Spleen (tissue), 7 donors: ENCODE results near the gene TEX30.

ENCODE experiments used
- POLR2A ChIP-seq, 3 donors: fragments of 450-650 bp; IDR thresholded peaks; one replicate each; pipeline ENCODE4 v1.5.1; 2017; ENCODE audit warnings: antibody characterized with exemption in 3 of 3, mild to moderate bottlenecking in 1 of 3
- POLR2AphosphoS5 ChIP-seq, 3 donors: sonication (generic); formaldehyde crosslinking; IDR thresholded peaks; one replicate each; pipeline ENCODE4 v1.5.1; 2017; ENCODE audit warnings: antibody characterized with exemption in 3 of 3
- TF ChIP-seq, protein P1 (sequence below), 11 experiments: fragments of 200-600 bp in 7 of 11; fragments of 450-650 bp in 4 of 11; sonication (generic) in 4 of 11; IDR thresholded peaks in 8 of 11; conservative IDR thresholded peaks in 3 of 11; 1 replicate in 7 of 11; 2 replicates in 4 of 11; pipeline versions ENCODE4 v1.4.0 to v1.8.0; 2016 to 2021; ENCODE audit warnings: antibody characterized with exemption in 11 of 11, inconsistent platforms in 4 of 11, mild to moderate bottlenecking in 1 of 11
- donor health status: DM: no; HTN: no; CAD: no; lungs with moderate emphysema.
- donor health status: DM: no; HTN: no; CAD: no.
- donor health status: DM: no; HTN: no; CAD: no.

DNA sequence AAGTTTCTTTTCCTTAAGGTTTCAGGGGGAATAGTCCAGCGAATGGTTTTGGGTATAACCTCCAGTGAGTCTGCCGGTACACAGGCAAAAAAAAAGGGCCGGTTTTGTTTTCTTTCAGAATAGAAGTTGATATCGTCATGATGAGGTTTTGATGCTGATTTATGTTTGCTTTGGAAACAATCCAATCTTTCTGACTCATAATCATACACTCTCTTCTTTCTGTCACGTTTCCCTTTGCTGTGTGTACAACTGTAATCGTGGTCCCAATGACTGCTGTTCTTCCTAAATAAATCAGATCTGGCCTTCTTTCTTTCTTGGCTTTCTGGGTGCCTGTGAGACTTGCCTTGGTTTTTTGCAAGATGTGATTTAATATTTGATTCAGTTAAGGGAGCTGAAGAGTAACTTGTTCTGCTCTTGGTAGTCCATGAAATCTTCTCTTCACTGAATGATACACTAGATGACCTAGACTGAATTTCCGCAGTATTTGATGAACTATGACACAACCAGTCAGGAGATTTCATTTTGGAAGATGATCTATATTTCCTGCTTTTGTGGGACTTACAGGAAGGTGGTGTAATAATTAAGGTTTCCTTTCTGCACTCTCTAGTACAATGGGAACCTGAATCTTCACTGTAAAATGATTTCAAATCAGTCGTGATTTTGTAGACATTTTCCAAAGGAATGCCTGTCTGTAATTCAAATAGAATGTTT is 43.9 kb downstream of the TEX30 start:
- TF ChIP-seq, protein P1, sequence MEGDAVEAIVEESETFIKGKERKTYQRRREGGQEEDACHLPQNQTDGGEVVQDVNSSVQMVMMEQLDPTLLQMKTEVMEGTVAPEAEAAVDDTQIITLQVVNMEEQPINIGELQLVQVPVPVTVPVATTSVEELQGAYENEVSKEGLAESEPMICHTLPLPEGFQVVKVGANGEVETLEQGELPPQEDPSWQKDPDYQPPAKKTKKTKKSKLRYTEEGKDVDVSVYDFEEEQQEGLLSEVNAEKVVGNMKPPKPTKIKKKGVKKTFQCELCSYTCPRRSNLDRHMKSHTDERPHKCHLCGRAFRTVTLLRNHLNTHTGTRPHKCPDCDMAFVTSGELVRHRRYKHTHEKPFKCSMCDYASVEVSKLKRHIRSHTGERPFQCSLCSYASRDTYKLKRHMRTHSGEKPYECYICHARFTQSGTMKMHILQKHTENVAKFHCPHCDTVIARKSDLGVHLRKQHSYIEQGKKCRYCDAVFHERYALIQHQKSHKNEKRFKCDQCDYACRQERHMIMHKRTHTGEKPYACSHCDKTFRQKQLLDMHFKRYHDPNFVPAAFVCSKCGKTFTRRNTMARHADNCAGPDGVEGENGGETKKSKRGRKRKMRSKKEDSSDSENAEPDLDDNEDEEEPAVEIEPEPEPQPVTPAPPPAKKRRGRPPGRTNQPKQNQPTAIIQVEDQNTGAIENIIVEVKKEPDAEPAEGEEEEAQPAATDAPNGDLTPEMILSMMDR (IDR thresholded peaks at IDR 0.05 in 8 of 11, conservative IDR thresholded peaks at IDR 0.05 in 3 of 11), result no peak
- TF ChIP-seq POLR2A (IDR thresholded peaks at IDR 0.05), result no peak
- TF ChIP-seq POLR2AphosphoS5 (IDR thresholded peaks at IDR 0.05), result no peak
